BE2C (cell line): Measurements from ENCODE around the gene PDE8B.

Source experiments
- DNase-seq: peaks from one replicate; pipeline ENCODE4 v3.0.0-alpha.2; 2020
- H3K27me3 ChIP-seq: fragments of 250-450 bp; sonication (Bioruptor Pico); 2 replicates; pipeline ENCODE4 v1.5.1; 2020; ENCODE audit warnings: mild to moderate bottlenecking
- H3K36me3 ChIP-seq: fragments of 250-450 bp; sonication (Bioruptor Pico); 2 replicates; pipeline ENCODE4 v1.5.1; 2020; ENCODE audit warnings: mild to moderate bottlenecking
- H3K4me1 ChIP-seq: fragments of 250-450 bp; sonication (Bioruptor Pico); 2 replicates; pipeline ENCODE4 v1.5.1; 2020
- H3K4me3 ChIP-seq: 2 replicates; pipeline ENCODE4 v1.5.1; 2011; ENCODE audit warnings: low read depth, low read length
- H3K9me3 ChIP-seq: fragments of 250-450 bp; sonication (Bioruptor Pico); 2 replicates; pipeline ENCODE4 v1.5.1; 2020
- CTCF ChIP-seq: IDR thresholded peaks from 2 replicates; pipeline ENCODE4 v1.5.1; 2012; ENCODE audit warnings: mild to moderate bottlenecking, low read depth, low read length

PDE8B gene

DNA sequence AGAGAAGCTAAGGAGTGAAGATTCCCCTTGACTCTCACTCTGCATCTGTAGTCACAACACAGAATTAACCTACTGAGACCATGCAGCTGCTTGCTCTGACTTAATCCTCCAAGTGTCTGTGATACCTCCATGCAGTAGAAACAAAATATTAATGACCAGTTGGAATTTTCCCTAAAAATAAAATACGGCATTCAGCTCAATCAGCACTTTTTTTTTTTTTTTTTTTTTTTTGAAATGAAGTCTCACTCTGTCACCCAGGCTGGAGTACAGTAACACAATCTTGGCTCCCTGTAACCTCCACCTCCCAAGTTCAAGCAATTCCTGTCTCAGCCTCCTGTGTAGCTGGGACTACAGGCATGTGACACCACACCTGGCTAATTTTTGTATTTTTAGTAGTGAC, 233.2 kb downstream of the PDE8B start:
- no peaks in the 10 kb centered on the region for H3K9me3 ChIP-seq
- no peak for DNase-seq
- H3K27me3 ChIP-seq, result no peaks in the 10 kb centered on the region
- no peaks in the 10 kb centered on the region; the same call in 1 of the 2 replicates for H3K4me1 ChIP-seq
- H3K36me3 ChIP-seq, result peaks cover 7% of the 10 kb centered on the region; the same call in 1 of the 2 replicates
- no peak for TF ChIP-seq CTCF
- H3K4me3 ChIP-seq, result no peak overlapping the region

- H3K4me1 ChIP-seq, result no peaks in the 10 kb centered on the region; the same call in 1 of the 2 replicates
- no peak for DNase-seq
- peaks cover 7% of the 10 kb centered on the region; the same call in 1 of the 2 replicates for H3K36me3 ChIP-seq
- no peak for TF ChIP-seq CTCF
- no peaks in the 10 kb centered on the region for H3K9me3 ChIP-seq
- no peak overlapping the region for H3K4me3 ChIP-seq
- no peaks in the 10 kb centered on the region for H3K27me3 ChIP-seq
These were observed 233.9 kb downstream of the PDE8B start for GRCh38 chr5:77444356-77444755.

DNA sequence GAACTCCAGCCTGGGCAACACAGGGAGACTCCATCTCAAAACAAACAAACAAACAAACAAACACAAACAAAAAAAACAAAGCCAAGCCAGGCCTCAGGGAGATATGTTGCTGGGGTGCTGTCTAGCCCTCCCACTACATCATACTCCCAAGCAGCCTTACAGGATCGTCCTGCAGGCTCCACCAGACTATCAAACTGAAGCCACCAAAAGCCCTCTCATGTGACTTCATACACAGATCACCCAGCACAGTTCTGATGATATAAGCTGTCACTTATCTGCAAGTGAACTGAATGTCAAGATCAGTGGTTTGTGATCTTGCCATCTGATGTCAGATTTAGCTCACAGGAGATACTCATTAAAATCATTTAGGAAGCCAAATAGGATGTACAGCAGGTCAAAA, 238.4 kb downstream of the PDE8B start:
- no peak for DNase-seq
- H3K36me3 ChIP-seq, result peaks cover 7% of the 10 kb centered on the region; the same call in 1 of the 2 replicates
- H3K4me3 ChIP-seq, result no peak overlapping the region
- TF ChIP-seq CTCF, result no peak
- H3K4me1 ChIP-seq, result no peaks in the 10 kb centered on the region
- no peaks in the 10 kb centered on the region for H3K9me3 ChIP-seq
- H3K27me3 ChIP-seq, result no peaks in the 10 kb centered on the region

GRCh38 chr5:77449277-77449676, 238.8 kb downstream of the PDE8B start:
- DNase-seq, result no peak
- Histone ChIP-seq H3K4me3 (no peak overlapping the region), H3K9me3 (no peaks in the 10 kb centered on the region), H3K4me1 (no peaks in the 10 kb centered on the region), H3K27me3 (no peaks in the 10 kb centered on the region), H3K36me3 (peaks cover 7% of the 10 kb centered on the region; the same call in 1 of the 2 replicates)
- TF ChIP-seq CTCF, result no peak

GRCh38 chr5:77449981-77450380, 239.5 kb downstream of the PDE8B start:
- Histone ChIP-seq H3K27me3 (no peaks in the 10 kb centered on the region), H3K4me1 (no peaks in the 10 kb centered on the region), H3K36me3 (peaks cover 7% of the 10 kb centered on the region; the same call in 1 of the 2 replicates), H3K4me3 (no peak overlapping the region), H3K9me3 (no peaks in the 10 kb centered on the region)
- no peak for DNase-seq
- no peak for TF ChIP-seq CTCF

GRCh38 chr5:77452351-77452750, 241.9 kb downstream of the PDE8B start:
- H3K36me3 ChIP-seq, result peaks cover 6% of the 10 kb centered on the region; the same call in 1 of the 2 replicates

More at GRCh38 chr5:77452351-77452750, 241.9 kb downstream of the PDE8B start:
- no peak overlapping the region for H3K4me3 ChIP-seq
- H3K9me3 ChIP-seq, result no peaks in the 10 kb centered on the region
- H3K27me3 ChIP-seq, result no peaks in the 10 kb centered on the region
- no peak for TF ChIP-seq CTCF
- H3K4me1 ChIP-seq, result no peaks in the 10 kb centered on the region
- DNase-seq, result no peak
